Measurements from ENCODE around the gene LAMTOR4. TPM values are rescaled to one million over a fixed set of nuclear protein-coding genes. Genes with fewer than 3 reads are reported as not detected.

Gene LAMTOR4
- total and polyA plus RNA-seq, 2 of the 13 experiments (the other 11 are each of a cell fraction or from before 2014, with no cell fraction given) = 115 to 118 TPM

DNA sequence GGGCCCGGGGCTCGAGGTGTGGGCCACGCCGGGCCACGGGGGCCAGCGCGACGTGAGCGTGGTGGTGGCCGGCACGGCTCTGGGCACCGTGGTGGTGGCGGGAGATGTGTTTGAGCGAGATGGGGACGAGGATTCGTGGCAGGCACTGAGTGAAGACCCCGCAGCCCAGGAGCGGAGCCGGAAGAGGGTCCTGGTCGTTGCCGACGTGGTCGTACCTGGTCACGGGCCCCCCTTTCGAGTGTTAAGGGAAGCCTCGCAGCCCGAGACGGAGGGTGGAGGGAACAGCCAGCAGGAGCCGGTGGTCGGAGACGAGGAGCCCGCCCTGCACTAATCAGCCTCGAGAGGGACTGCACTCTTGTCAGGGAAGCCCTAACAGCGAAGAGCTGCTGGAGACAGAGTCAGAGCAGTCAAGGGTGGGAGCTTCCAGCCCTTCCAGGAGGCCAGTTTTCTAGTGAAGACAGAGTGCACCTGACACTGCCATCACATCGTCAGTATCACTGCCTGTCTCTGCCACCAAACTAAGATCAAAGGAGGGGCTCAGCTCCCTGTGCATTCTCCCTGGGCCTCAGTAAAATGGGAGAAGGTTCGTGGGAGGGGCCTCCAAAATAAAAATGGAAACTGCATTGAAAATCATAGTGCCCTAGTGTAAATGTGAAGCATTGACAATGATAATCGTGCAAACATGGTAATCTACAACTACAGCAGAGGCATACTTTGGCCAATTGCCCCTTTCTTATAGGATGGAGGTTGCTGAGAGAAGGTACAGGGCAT, 20.7 kb upstream of the LAMTOR4 start (continued):
- TF ChIP-seq CBFB (CRISPR knock-in tag; IDR thresholded peaks at IDR 0.05) (no peak), NFE2L2 (IDR thresholded peaks at IDR 0.05; ENCODE audit: low read length) (no peak), ZBTB8A (CRISPR knock-in tag; IDR thresholded peaks at IDR 0.05; ENCODE audit: borderline replicate concordance, low read depth) (no peak), ZNF775 (CRISPR knock-in tag; IDR thresholded peaks at IDR 0.05; ENCODE audit: borderline replicate concordance) (no peak), ZSCAN29 (CRISPR knock-in tag; conservative IDR thresholded peaks at IDR 0.05) (no peak)
- TF ChIP-seq, protein P1, sequence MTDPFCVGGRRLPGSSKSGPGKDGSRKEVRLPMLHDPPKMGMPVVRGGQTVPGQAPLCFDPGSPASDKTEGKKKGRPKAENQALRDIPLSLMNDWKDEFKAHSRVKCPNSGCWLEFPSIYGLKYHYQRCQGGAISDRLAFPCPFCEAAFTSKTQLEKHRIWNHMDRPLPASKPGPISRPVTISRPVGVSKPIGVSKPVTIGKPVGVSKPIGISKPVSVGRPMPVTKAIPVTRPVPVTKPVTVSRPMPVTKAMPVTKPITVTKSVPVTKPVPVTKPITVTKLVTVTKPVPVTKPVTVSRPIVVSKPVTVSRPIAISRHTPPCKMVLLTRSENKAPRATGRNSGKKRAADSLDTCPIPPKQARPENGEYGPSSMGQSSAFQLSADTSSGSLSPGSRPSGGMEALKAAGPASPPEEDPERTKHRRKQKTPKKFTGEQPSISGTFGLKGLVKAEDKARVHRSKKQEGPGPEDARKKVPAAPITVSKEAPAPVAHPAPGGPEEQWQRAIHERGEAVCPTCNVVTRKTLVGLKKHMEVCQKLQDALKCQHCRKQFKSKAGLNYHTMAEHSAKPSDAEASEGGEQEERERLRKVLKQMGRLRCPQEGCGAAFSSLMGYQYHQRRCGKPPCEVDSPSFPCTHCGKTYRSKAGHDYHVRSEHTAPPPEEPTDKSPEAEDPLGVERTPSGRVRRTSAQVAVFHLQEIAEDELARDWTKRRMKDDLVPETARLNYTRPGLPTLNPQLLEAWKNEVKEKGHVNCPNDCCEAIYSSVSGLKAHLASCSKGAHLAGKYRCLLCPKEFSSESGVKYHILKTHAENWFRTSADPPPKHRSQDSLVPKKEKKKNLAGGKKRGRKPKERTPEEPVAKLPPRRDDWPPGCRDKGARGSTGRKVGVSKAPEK (CRISPR knock-in tag; IDR thresholded peaks at IDR 0.05; ENCODE audit: borderline replicate concordance) = no peak
- TF ChIP-seq, protein P2, sequence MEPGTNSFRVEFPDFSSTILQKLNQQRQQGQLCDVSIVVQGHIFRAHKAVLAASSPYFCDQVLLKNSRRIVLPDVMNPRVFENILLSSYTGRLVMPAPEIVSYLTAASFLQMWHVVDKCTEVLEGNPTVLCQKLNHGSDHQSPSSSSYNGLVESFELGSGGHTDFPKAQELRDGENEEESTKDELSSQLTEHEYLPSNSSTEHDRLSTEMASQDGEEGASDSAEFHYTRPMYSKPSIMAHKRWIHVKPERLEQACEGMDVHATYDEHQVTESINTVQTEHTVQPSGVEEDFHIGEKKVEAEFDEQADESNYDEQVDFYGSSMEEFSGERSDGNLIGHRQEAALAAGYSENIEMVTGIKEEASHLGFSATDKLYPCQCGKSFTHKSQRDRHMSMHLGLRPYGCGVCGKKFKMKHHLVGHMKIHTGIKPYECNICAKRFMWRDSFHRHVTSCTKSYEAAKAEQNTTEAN (CRISPR knock-in tag; conservative IDR thresholded peaks at IDR 0.05) = no peak

DNA sequence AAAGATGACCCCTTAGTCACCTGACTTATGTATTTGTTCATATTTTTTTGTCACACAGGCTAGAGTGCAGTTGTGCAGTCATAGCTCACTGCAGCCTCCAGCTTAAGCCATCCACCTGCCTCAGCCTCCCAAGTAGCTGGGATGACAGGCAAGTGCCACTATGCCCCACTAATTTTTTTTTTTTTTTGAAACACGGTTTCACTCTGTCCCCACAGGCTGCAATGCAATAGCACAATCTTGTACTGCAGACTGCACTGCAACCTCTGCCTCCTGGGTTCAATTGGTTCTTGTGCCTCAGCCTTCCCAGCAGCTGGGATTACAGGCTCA, 20.1 kb upstream of the LAMTOR4 start:
- 0 out of 2 replicates have a peak, but pooled peaks have one; percentile 50 for TF ChIP-seq ZNF12 (CRISPR knock-in tag; IDR thresholded peaks at IDR 0.05)
- TF ChIP-seq ONECUT2 (CRISPR knock-in tag; IDR thresholded peaks at IDR 0.05) = no peak
- TF ChIP-seq ZNF724P (CRISPR knock-in tag; IDR thresholded peaks at IDR 0.05; ENCODE audit: borderline replicate concordance) = no peak
- no peak for TF ChIP-seq TCF7 (IDR thresholded peaks at IDR 0.05; ENCODE audit: low read depth)
- TF ChIP-seq HNF4G (IDR thresholded peaks at IDR 0.05; ENCODE audit: borderline replicate concordance, low read depth, low read length) = no peak
- TF ChIP-seq HNF4G (CRISPR knock-in tag; IDR thresholded peaks at IDR 0.05; ENCODE audit: borderline replicate concordance, low read depth) = no peak
- TF ChIP-seq, protein P3, sequence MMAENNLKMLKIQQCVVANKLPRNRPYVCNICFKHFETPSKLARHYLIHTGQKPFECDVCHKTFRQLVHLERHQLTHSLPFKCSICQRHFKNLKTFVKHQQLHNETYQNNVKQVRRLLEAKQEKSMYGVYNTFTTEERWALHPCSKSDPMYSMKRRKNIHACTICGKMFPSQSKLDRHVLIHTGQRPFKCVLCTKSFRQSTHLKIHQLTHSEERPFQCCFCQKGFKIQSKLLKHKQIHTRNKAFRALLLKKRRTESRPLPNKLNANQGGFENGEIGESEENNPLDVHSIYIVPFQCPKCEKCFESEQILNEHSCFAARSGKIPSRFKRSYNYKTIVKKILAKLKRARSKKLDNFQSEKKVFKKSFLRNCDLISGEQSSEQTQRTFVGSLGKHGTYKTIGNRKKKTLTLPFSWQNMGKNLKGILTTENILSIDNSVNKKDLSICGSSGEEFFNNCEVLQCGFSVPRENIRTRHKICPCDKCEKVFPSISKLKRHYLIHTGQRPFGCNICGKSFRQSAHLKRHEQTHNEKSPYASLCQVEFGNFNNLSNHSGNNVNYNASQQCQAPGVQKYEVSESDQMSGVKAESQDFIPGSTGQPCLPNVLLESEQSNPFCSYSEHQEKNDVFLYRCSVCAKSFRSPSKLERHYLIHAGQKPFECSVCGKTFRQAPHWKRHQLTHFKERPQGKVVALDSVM (CRISPR knock-in tag; IDR thresholded peaks at IDR 0.05) = peak; percentile 50
- TF ChIP-seq ZNF644 (CRISPR knock-in tag; IDR thresholded peaks at IDR 0.05; ENCODE audit: low read depth) = no peak
- H3K27me3 ChIP-seq (ENCODE audit: control insufficient read depth in 1 of 2, insufficient read depth in 2 of 2, low read length in 2 of 2) = no peaks in the 10 kb centered on the region
- intact Hi-C loops (cut with micrococcal nuclease; ENCODE audit: unreplicated experiment) = loop anchor here (5.0 kb wide), 1 partner anchor 46 kb away; the partner anchor contains the start of gene ZNF3
- no peak overlapping the region for H2AFZ ChIP-seq (ENCODE audit: low read length)
- peaks cover 5% of the 10 kb centered on the region for H3K79me2 ChIP-seq (ENCODE audit: insufficient read depth, low read length)
- FAIRE-seq (no peak), DNase-seq (ENCODE audit: low spot score) (no peak), ATAC-seq (no peak)
- H3K9ac ChIP-seq (ENCODE audit: insufficient read depth, low read depth, low read length) = no peak overlapping the region
- no peaks in the 10 kb centered on the region for H3K9me3 ChIP-seq (ENCODE audit: low read length)
- ChIA-PET POLR2A (interaction anchor here (2.5 to 3.7 kb wide), 2 partner anchors 20 to 28 kb away, joined by 8 to 26 read pairs; partner anchors contain the start of genes AP4M1, LAMTOR4 and MCM7), CTCF (ENCODE audit: low intra/inter-chr PET ratio, low total read pairs) (no interaction called here)
- no peaks in the 10 kb centered on the region for H3K36me3 ChIP-seq (replicated peaks in 1 of 2; ENCODE audit: control insufficient read depth in 1 of 2, insufficient read depth in 2 of 2, low read length in 2 of 2)
- H3K27ac ChIP-seq (ENCODE audit: extremely low read length, insufficient read depth, low read length) = no peak overlapping the region
- peak overlapping the region in 2 of 3 experiments; percentile 84 to 92; a peak in 2 of 6 replicates for H3K4me3 ChIP-seq (replicated peaks in 1 of 3; ENCODE audit: insufficient read depth in 1 of 3, low read depth in 2 of 3, low read length in 3 of 3)
- H3K4me2 ChIP-seq (ENCODE audit: low read depth, low read length) = peak overlapping the region; percentile 74
- in situ Hi-C loops (cut with HindIII; ENCODE audit: extremely low pct_ligation_motif_present, low pct_unique_long_range_greater_than_20kb) = no loop called here
- H3K4me1 ChIP-seq (ENCODE audit: insufficient read depth, low read length) = peaks cover 58% of the 10 kb centered on the region
- H4K20me1 ChIP-seq (ENCODE audit: insufficient read depth, low read length) = no peaks in the 10 kb centered on the region
- 37% methylated on average over 1 of the region's 1 CpG for WGBS (ENCODE audit: low lambda C conversion rate)
- no TSS peak for BruUV-seq (replicated peaks)
